HepG2 (cell line): ENCODE measurements around the gene ERLEC1. TPM values are rescaled to one million over a fixed set of nuclear protein-coding genes. Genes with fewer than 3 reads are reported as not detected.
A peak's percentile ranks its signal among the peaks of the same experiment; 100 is the strongest.

Source experiments
- BCL6 ChIP-seq: IDR thresholded peaks from 2 replicates; pipeline ENCODE4 v1.6.1; 2016; ENCODE audit warnings: missing genetic modification reagents, missing compliant biosample characterization
- CCAR2 ChIP-seq: fragments of 200-400 bp; formaldehyde crosslinking; optimal IDR thresholded peaks from 2 replicates; pipeline ENCODE3; 2018; ENCODE audit warnings: low read depth, mild to moderate bottlenecking, low read length, moderate library complexity
- GLI4 ChIP-seq: sonication (generic); formaldehyde crosslinking; IDR thresholded peaks from 2 replicates; pipeline ENCODE4 v1.5.1; 2020; ENCODE audit warnings: missing genetic modification reagents, mild to moderate bottlenecking, moderate library complexity, borderline replicate concordance
- HES4 ChIP-seq: sonication (generic); formaldehyde crosslinking; IDR thresholded peaks from 2 replicates; pipeline ENCODE4 v1.9.0; 2021; ENCODE audit warnings: mild to moderate bottlenecking, missing genetic modification reagents, borderline replicate concordance
- HMGXB4 ChIP-seq, 2 experiments: sonication (generic) in 1 of 2; formaldehyde crosslinking in 1 of 2; IDR thresholded peaks; 2 replicates each; pipeline versions ENCODE4 v1.4.0 to v1.6.1; 2018 to 2020; ENCODE audit warnings: missing genetic modification reagents in 2 of 2, borderline replicate concordance in 1 of 2, low read depth in 1 of 2, mild to moderate bottlenecking in 1 of 2, missing biosample characterization in 1 of 2
- HOXA7 ChIP-seq: sonication (generic); formaldehyde crosslinking; IDR thresholded peaks from 2 replicates; pipeline ENCODE4 v1.8.1; 2022; ENCODE audit warnings: mild to moderate bottlenecking, missing genetic modification reagents, moderate library complexity
- HOXA9 ChIP-seq: sonication (generic); formaldehyde crosslinking; IDR thresholded peaks from 2 replicates; pipeline ENCODE4 v1.8.1; 2022; ENCODE audit warnings: missing genetic modification reagents, mild to moderate bottlenecking, moderate library complexity, borderline replicate concordance
- IRF9 ChIP-seq: sonication (generic); formaldehyde crosslinking; IDR thresholded peaks from 2 replicates; pipeline ENCODE4 v1.8.0; 2022; ENCODE audit warnings: missing genetic modification reagents, mild to moderate bottlenecking, borderline replicate concordance
- ISL2 ChIP-seq: sonication (generic); formaldehyde crosslinking; IDR thresholded peaks from 2 replicates; pipeline ENCODE4 v1.5.0; 2020; ENCODE audit warnings: missing genetic modification reagents
- JUN ChIP-seq: sonication (generic); formaldehyde crosslinking; IDR thresholded peaks from 2 replicates; pipeline ENCODE4 v1.4.0; 2020; ENCODE audit warnings: mild to moderate bottlenecking, missing genetic modification reagents
- LCORL ChIP-seq, 2 experiments: fragments of 450-650 bp in 1 of 2; sonication (generic) in 1 of 2; formaldehyde crosslinking in 1 of 2; IDR thresholded peaks; 2 replicates each; pipeline versions ENCODE4 v1.5.0 to v1.6.1; 2017 to 2020; ENCODE audit warnings: antibody characterized with exemption in 1 of 2, missing genetic modification reagents in 1 of 2
- MXI1 ChIP-seq: IDR thresholded peaks from 3 replicates; pipeline ENCODE4 v1.6.1; 2012; ENCODE audit warnings: low read depth, low read length, inconsistent platforms, borderline replicate concordance
- NR2F1 ChIP-seq, 2 experiments: fragments of 450-650 bp in 1 of 2; formaldehyde crosslinking in 1 of 2; IDR thresholded peaks; 2 replicates each; pipeline versions ENCODE4 v1.5.0 to v1.6.1; 2016 to 2020; ENCODE audit warnings: mild to moderate bottlenecking in 1 of 2, missing compliant biosample characterization in 1 of 2, missing genetic modification reagents in 1 of 2, moderate library complexity in 1 of 2
- RBM22 ChIP-seq: fragments of 200-400 bp; formaldehyde crosslinking; optimal IDR thresholded peaks from 2 replicates; pipeline ENCODE3; 2017; ENCODE audit warnings: mild to moderate bottlenecking, low read length, moderate library complexity
- SCMH1 ChIP-seq: sonication (generic); formaldehyde crosslinking; IDR thresholded peaks from 2 replicates; pipeline ENCODE4 v1.9.0; 2021; ENCODE audit warnings: missing genetic modification reagents, mild to moderate bottlenecking, borderline replicate concordance
- SMAD1 ChIP-seq: sonication (generic); formaldehyde crosslinking; IDR thresholded peaks from 2 replicates; pipeline ENCODE4 v1.4.0; 2020; ENCODE audit warnings: missing genetic modification reagents, low read depth, mild to moderate bottlenecking, borderline replicate concordance
- SMARCE1 ChIP-seq: fragments of 450-650 bp; IDR thresholded peaks from 2 replicates; pipeline ENCODE4 v1.6.1; 2017; ENCODE audit warnings: borderline replicate concordance
- TOPORS ChIP-seq: sonication (generic); formaldehyde crosslinking; IDR thresholded peaks from 2 replicates; pipeline ENCODE4 v1.8.0; 2023; ENCODE audit warnings: mild to moderate bottlenecking, missing genetic modification reagents
- ZBTB21 ChIP-seq: sonication (generic); formaldehyde crosslinking; IDR thresholded peaks from 2 replicates; pipeline ENCODE4 v1.4.0; 2020; ENCODE audit warnings: missing genetic modification reagents
- ZBTB34 ChIP-seq: sonication (generic); formaldehyde crosslinking; IDR thresholded peaks from 2 replicates; pipeline ENCODE4 v1.8.0; 2022; ENCODE audit warnings: mild to moderate bottlenecking, missing genetic modification reagents
- ZNF557 ChIP-seq: sonication (generic); formaldehyde crosslinking; IDR thresholded peaks from 2 replicates; pipeline ENCODE4 v1.4.0; 2020; ENCODE audit warnings: missing genetic modification reagents
- ZNF766 ChIP-seq: sonication (generic); formaldehyde crosslinking; IDR thresholded peaks from 2 replicates; pipeline ENCODE4 v1.5.0; 2020; ENCODE audit warnings: missing genetic modification reagents, borderline replicate concordance
- ZNF770 ChIP-seq: sonication (generic); formaldehyde crosslinking; IDR thresholded peaks from 2 replicates; pipeline ENCODE4 v1.5.0; 2020; ENCODE audit warnings: mild to moderate bottlenecking, missing genetic modification reagents
- polyA plus RNA-seq, 8 experiments: library from polyadenylated mRNA; depleted of rRNA in 3 of 8; stranded (reverse) in 7 of 8; unstranded in 1 of 8; fragments of >200 nt; fragmentation: Illumina TruSeq in 4 of 8; extraction: Trizol in 4 of 8; gene quantifications; 2 replicates each; pipeline versions ENCODE4 v1.2.1 to v1.2.3, GENCODE V29; 2011 to 2016; ENCODE audit warnings: low read depth in 4 of 8, missing spikeins in 1 of 8, mixed read lengths in 1 of 8; ENCODE audit not compliant: insufficient read depth in 1 of 8
- total RNA-seq, 5 experiments: library from RNA; depleted of rRNA; stranded (reverse); fragments of >200 nt; fragmentation: Illumina TruSeq; extraction: Trizol; gene quantifications; 2 replicates each; pipeline ENCODE4 v1.2.3, GENCODE V29; 2016; ENCODE audit warnings: low read depth in 1 of 5

The ERLEC1 gene
- total and polyA plus RNA-seq, 2 of the 13 experiments (the other 11 are each of a cell fraction or from before 2014, with no cell fraction given) = 87.3 to 88.4 TPM

GRCh38 chr2:53827398-53828175 lies 40.7 kb downstream of the ERLEC1 start (continued):
- no peak for TF ChIP-seq BCL6
- TF ChIP-seq LCORL (IDR thresholded peaks at IDR 0.05) = no peak
- TF ChIP-seq LCORL (CRISPR knock-in tag; IDR thresholded peaks at IDR 0.05) = no peak
- no peak for TF ChIP-seq IRF9 (CRISPR knock-in tag)
- no peak for TF ChIP-seq NR2F1 (CRISPR knock-in tag; IDR thresholded peaks at IDR 0.05)
- TF ChIP-seq CCAR2 = no peak
- TF ChIP-seq ZBTB34 (CRISPR knock-in tag) = no peak
- no peak for TF ChIP-seq ISL2
- TF ChIP-seq ZNF770 (CRISPR knock-in tag) = peak; percentile 83; the same call in 1 of the 2 replicates
- TF ChIP-seq SCMH1 (CRISPR knock-in tag) = no peak
- TF ChIP-seq SMARCE1 = no peak
- TF ChIP-seq SMAD1 = no peak
- TF ChIP-seq ZNF557 (CRISPR knock-in tag) = no peak
- TF ChIP-seq ZBTB21 (CRISPR knock-in tag) = no peak
- no peak for TF ChIP-seq HOXA9 (CRISPR knock-in tag)
- no peak for TF ChIP-seq HMGXB4 (CRISPR knock-in tag; IDR thresholded peaks at IDR 0.05; ENCODE audit: borderline replicate concordance in 1 of 2, low read depth in 1 of 2)
- TF ChIP-seq GLI4 = no peak
- no peak for TF ChIP-seq HOXA7 (CRISPR knock-in tag)
- TF ChIP-seq MXI1 = no peak
- TF ChIP-seq JUN (CRISPR knock-in tag) = no peak
- no peak for TF ChIP-seq RBM22
- TF ChIP-seq ZNF766 = no peak
- TF ChIP-seq TOPORS (CRISPR knock-in tag) = peak; percentile 17; the same call in 1 of the 2 replicates
- TF ChIP-seq HES4 (CRISPR knock-in tag) = no peak
